Neutrophil (primary cell): ENCODE results near the gene WDFY1.

Experiments
- H3K27ac ChIP-seq: fragments of 200-600 bp; sonication (generic); 2 replicates; pipeline ENCODE4 v1.5.1; 2016; ENCODE audit warnings: mild to moderate bottlenecking, moderate library complexity
- H3K27me3 ChIP-seq: fragments of 200-600 bp; sonication (generic); 2 replicates; pipeline ENCODE4 v1.6.0; 2016; ENCODE audit warnings: mild to moderate bottlenecking
- H3K36me3 ChIP-seq: fragments of 200-600 bp; sonication (generic); 2 replicates; pipeline ENCODE4 v1.5.1; 2017
- H3K4me1 ChIP-seq, 2 experiments: fragments of 200-600 bp in 1 of 2; sonication (generic) in 1 of 2; 1 replicate in 1 of 2; 2 replicates in 1 of 2; pipeline versions ENCODE4 v1.5.1 to v1.6.1; 2013 to 2016; ENCODE audit warnings: low read depth in 1 of 2, low read length in 1 of 2, mild to moderate bottlenecking in 1 of 2, moderate library complexity in 1 of 2; ENCODE audit not compliant: control insufficient read depth in 1 of 2, insufficient read depth in 1 of 2
- H3K4me3 ChIP-seq, 2 experiments: fragments of 200-600 bp in 1 of 2; sonication (generic) in 1 of 2; 1 replicate in 1 of 2; 2 replicates in 1 of 2; pipeline ENCODE4 v1.5.1; 2013 to 2016; ENCODE audit warnings: low read depth in 1 of 2, low read length in 1 of 2, mild to moderate bottlenecking in 1 of 2, moderate library complexity in 1 of 2
- H3K9me3 ChIP-seq: fragments of 200-600 bp; sonication (generic); 2 replicates; pipeline ENCODE4 v1.5.1; 2016
- CTCF ChIP-seq: fragments of 200-600 bp; sonication (generic); IDR thresholded peaks from 2 replicates; pipeline ENCODE4 v1.5.1; 2016; ENCODE audit warnings: antibody characterized with exemption

Gene WDFY1

DNA sequence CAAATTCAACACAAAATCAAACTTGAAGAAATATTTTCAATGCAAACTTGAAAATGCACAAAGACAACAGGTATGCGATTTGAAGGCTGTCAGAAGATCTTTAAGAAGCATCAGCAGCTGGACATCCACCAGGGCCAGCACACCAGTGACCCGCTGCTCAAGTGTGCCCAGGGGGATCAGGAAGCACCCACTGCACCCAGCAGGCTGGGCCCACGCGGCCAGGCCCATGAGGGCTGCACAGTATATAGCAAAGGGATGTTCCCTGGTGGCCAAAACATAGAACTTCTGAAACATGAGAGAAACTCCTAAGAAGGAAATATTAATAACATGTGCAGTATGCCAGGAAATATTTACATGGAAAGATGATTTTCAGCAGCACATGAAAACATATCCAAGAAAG lies 25.0 kb downstream of the WDFY1 start:
- H3K36me3 ChIP-seq: no peaks in the 10 kb centered on the region
- peak overlapping the region; percentile 4 for H3K27ac ChIP-seq
- TF ChIP-seq CTCF: no peak
- no peak overlapping the region for H3K4me3 ChIP-seq
- H3K4me1 ChIP-seq: peaks cover 26 to 42% of the 10 kb centered on the region in 2 experiments
- no peaks in the 10 kb centered on the region for H3K9me3 ChIP-seq
- H3K27me3 ChIP-seq: no peaks in the 10 kb centered on the region

- Histone ChIP-seq H3K27ac (peak overlapping the region; percentile 65), H3K4me1 (peaks cover 38 to 54% of the 10 kb centered on the region in 2 experiments), H3K9me3 (no peaks in the 10 kb centered on the region), H3K36me3 (no peaks in the 10 kb centered on the region), H3K27me3 (no peaks in the 10 kb centered on the region), H3K4me3 (no peak overlapping the region)
- no peak for TF ChIP-seq CTCF
Measured at GRCh38 chr2:223918671-223919134, 26.4 kb downstream of the WDFY1 start.

DNA sequence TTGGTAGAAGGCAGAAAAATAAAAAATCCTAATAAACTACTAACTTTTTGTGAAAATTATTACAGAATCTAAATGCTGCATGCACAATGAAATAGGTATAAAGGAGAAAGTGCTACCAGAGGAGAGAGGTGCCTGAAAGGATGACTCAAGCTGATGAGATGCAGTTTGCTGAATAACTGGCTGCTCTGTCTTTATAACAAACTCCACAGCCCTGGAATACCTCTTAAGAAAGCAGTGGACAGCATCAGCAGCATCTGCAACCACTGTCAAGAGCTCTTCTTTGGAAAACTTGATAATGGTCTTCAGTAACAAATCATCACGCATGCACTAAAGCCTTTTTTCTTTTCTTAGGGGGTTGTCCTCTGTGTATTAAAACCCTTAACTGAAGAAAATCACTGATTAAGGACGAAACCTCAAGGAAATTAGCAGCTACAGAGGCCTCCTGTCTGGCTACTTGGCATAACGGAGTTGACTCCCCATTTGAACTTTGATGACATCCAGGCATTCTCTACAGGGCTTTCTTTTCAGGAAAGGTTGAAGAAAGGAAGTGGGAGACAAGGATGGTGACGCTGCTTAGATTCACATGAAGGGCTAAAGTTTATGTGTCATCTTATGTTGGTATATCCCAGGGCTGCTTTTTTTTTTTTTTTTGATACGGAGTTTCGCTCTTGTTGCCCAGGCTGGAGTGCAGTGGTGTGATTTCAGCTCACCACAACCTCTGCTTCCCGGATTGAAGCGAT lies 28.8 kb downstream of the WDFY1 start:
- peaks cover 4% of the 10 kb centered on the region for H3K36me3 ChIP-seq
- peaks cover 38 to 54% of the 10 kb centered on the region in 2 experiments for H3K4me1 ChIP-seq
- H3K9me3 ChIP-seq: no peaks in the 10 kb centered on the region
- H3K27me3 ChIP-seq: no peaks in the 10 kb centered on the region
- H3K4me3 ChIP-seq: no peak overlapping the region
- no peak for TF ChIP-seq CTCF
- H3K27ac ChIP-seq: peak overlapping the region; percentile 65

- peaks cover 38 to 54% of the 10 kb centered on the region in 2 experiments for H3K4me1 ChIP-seq
Measured at GRCh38 chr2:223915071-223915470, 30.1 kb downstream of the WDFY1 start.

DNA sequence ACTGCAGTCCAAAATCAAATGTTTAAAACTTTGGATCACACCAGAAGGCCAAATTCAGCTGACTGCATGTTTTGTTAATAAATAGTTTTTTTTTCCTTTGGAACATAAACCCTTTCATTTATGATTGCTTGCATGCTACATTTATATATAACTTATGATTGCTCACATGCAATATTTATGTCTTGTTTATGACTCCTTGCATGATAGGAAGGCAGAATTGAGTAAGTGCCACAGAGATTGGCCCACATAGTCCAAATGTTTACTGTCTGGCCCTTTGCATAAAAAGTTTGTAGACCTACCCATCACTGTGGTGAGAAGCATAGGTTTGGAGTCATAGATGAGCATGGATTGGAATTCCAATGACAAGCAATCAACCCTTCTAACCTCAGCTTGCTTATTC lies 30.8 kb downstream of the WDFY1 start:
- Histone ChIP-seq H3K9me3 (no peaks in the 10 kb centered on the region), H3K36me3 (peaks cover 4% of the 10 kb centered on the region), H3K27ac (peak overlapping the region; percentile 42), H3K27me3 (no peaks in the 10 kb centered on the region), H3K4me1 (peaks cover 38 to 58% of the 10 kb centered on the region in 2 experiments), H3K4me3 (no peak overlapping the region)
- no peak for TF ChIP-seq CTCF

More at GRCh38 chr2:223915071-223915470, 30.1 kb downstream of the WDFY1 start:
- Histone ChIP-seq H3K36me3 (peaks cover 4% of the 10 kb centered on the region), H3K27ac (peak overlapping the region; percentile 65), H3K4me3 (no peak overlapping the region), H3K27me3 (no peaks in the 10 kb centered on the region), H3K9me3 (no peaks in the 10 kb centered on the region)
- no peak for TF ChIP-seq CTCF
